GM12878 (cell line): ENCODE results near the gene PRDM15. TPM values are rescaled to one million over a fixed set of nuclear protein-coding genes. Genes with fewer than 3 reads are reported as not detected.

ENCODE experiments used
- FOS ChIP-seq: IDR thresholded peaks from 3 replicates; pipeline ENCODE4 v1.6.1; 2011; ENCODE audit warnings: borderline replicate concordance; ENCODE audit not compliant: insufficient read length; ENCODE audit errors: extremely low read depth
- polyA plus RNA-seq, 11 experiments: library from polyadenylated mRNA; depleted of rRNA in 4 of 11; unstranded in 6 of 11; stranded (reverse) in 5 of 11; fragments of >200 nt; fragmentation: Nextera tagmentation in 4 of 11; fragmentation: Illumina TruSeq in 1 of 11; extraction: Ambion mirVana in 4 of 11; extraction: Trizol in 1 of 11; gene quantifications; 1 replicate in 1 of 11; 2 replicates in 10 of 11; pipeline versions ENCODE4 v1.2.1 to v1.2.3, GENCODE V29; 2011 to 2016; ENCODE audit warnings: inconsistent platforms in 2 of 11, missing spikeins in 2 of 11, low read depth in 1 of 11
- small RNA-seq: library from RNA; depleted of rRNA; stranded (forward); fragments of <200 nt; gene quantifications from one replicate; pipeline ENCODE3, GENCODE V24; 2014
- total RNA-seq, 4 experiments: library from RNA; depleted of rRNA in 3 of 4; stranded (reverse); fragments of >200 nt in 3 of 4; fragmentation: Illumina TruSeq in 1 of 4; extraction: Trizol in 1 of 4; gene quantifications; 2 replicates each; pipeline versions ENCODE4 v1.2.1 to v1.2.3, GENCODE V29; 2013 to 2021
- TF ChIP-seq, protein P1 (sequence below): fragments of 450-650 bp; formaldehyde crosslinking; IDR thresholded peaks from 2 replicates; pipeline ENCODE4 v1.4.0; 2022; ENCODE audit warnings: mild to moderate bottlenecking, moderate library complexity
- TF ChIP-seq, protein P2 (sequence below): fragments of 450-650 bp; IDR thresholded peaks from 2 replicates; pipeline ENCODE4 v1.6.1; 2018; ENCODE audit warnings: mild to moderate bottlenecking, low read depth, moderate library complexity; ENCODE audit not compliant: partially characterized antibody

Gene PRDM15
- total and polyA plus RNA-seq, 10 of the 15 experiments (the other 5 are each of a cell fraction or from before 2014, with no cell fraction given), result 2.2 to 16.0 (median 8.6) TPM

DNA sequence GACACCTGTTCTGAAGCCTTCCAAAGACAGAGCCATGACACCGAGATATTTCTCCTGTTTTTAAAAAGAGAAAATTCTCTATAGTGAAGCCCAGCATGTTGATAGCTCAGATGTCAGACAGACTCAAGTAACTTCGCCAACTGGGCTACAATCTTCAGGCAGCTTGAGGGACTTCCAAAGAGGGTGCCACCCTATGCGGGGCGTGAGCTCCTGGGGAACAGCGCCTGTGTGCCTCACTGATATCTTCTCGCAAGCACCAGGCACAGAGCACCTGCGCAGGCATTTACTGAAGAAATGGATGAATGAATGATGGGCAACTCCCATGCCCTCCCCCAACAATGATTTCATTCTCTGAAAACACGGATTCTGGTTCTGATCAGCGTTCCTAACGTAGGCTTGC is 129.9 kb downstream of the PRDM15 start (continued):
- TF ChIP-seq FOS, result no peak
- TF ChIP-seq, protein P1, sequence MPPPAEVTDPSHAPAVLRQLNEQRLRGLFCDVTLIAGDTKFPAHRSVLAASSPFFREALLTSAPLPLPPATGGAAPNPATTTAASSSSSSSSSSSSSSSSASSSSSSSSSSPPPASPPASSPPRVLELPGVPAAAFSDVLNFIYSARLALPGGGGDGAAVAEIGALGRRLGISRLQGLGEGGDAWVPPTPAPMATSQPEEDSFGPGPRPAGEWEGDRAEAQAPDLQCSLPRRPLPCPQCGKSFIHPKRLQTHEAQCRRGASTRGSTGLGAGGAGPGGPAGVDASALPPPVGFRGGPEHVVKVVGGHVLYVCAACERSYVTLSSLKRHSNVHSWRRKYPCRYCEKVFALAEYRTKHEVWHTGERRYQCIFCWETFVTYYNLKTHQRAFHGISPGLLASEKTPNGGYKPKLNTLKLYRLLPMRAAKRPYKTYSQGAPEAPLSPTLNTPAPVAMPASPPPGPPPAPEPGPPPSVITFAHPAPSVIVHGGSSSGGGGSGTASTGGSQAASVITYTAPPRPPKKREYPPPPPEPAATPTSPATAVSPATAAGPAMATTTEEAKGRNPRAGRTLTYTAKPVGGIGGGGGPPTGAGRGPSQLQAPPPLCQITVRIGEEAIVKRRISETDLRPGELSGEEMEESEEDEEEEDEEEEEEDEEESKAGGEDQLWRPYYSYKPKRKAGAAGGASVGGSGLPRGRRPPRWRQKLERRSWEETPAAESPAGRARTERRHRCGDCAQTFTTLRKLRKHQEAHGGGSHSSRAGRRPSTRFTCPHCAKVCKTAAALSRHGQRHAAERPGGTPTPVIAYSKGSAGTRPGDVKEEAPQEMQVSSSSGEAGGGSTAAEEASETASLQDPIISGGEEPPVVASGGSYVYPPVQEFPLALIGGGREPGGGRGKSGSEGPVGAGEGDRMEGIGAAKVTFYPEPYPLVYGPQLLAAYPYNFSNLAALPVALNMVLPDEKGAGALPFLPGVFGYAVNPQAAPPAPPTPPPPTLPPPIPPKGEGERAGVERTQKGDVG, result no peak
- TF ChIP-seq, protein P2, sequence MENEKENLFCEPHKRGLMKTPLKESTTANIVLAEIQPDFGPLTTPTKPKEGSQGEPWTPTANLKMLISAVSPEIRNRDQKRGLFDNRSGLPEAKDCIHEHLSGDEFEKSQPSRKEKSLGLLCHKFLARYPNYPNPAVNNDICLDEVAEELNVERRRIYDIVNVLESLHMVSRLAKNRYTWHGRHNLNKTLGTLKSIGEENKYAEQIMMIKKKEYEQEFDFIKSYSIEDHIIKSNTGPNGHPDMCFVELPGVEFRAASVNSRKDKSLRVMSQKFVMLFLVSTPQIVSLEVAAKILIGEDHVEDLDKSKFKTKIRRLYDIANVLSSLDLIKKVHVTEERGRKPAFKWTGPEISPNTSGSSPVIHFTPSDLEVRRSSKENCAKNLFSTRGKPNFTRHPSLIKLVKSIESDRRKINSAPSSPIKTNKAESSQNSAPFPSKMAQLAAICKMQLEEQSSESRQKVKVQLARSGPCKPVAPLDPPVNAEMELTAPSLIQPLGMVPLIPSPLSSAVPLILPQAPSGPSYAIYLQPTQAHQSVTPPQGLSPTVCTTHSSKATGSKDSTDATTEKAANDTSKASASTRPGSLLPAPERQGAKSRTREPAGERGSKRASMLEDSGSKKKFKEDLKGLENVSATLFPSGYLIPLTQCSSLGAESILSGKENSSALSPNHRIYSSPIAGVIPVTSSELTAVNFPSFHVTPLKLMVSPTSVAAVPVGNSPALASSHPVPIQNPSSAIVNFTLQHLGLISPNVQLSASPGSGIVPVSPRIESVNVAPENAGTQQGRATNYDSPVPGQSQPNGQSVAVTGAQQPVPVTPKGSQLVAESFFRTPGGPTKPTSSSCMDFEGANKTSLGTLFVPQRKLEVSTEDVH, result no peak
- TF ChIP-seq, all 136 proteins: peak for 0

Small RNA genes lying within 50 kb of the gene (small RNA-seq; reads per million reads assigned to genes)
- not detected for gene RF00334

Other genes with a start within 250 kb of the PRDM15 start
- gene RIPK4, start 112.3 kb downstream of the PRDM15 start, total RNA-seq (2014; rRNA removed), result not detected in 2 replicates
- gene RIPK4, start 112.3 kb downstream of the PRDM15 start, total RNA-seq (2014; rRNA removed; fragmentation: Illumina TruSeq; extraction: Trizol), result not detected in 2 replicates
- 0.05 TPM in 1 of 2 replicates, not detected in the other for gene RIPK4, start 112.3 kb downstream of the PRDM15 start, total RNA-seq (2021)
- not detected in 2 replicates for gene RIPK4, start 112.3 kb downstream of the PRDM15 start, polyA plus RNA-seq (2011; rRNA removed)
- gene RIPK4, start 112.3 kb downstream of the PRDM15 start, polyA plus RNA-seq (2014; fragmentation: Illumina TruSeq; extraction: Trizol), result not detected in 2 replicates
- not detected for gene RIPK4, start 112.3 kb downstream of the PRDM15 start, polyA plus RNA-seq (2014; fragmentation: Nextera tagmentation; extraction: Ambion mirVana)
- gene RIPK4, start 112.3 kb downstream of the PRDM15 start, polyA plus RNA-seq (2014; rRNA removed), result not detected in 2 replicates
- gene RIPK4, start 112.3 kb downstream of the PRDM15 start, polyA plus RNA-seq (2016; fragmentation: Nextera tagmentation; extraction: Ambion mirVana), result not detected
- 13.0 and 13.7 TPM in 2 replicates for gene C2CD2, start 74.7 kb upstream of the PRDM15 start, total RNA-seq (2014; rRNA removed)
- 8.3 and 10.9 TPM in 2 replicates for gene C2CD2, start 74.7 kb upstream of the PRDM15 start, total RNA-seq (2014; rRNA removed; fragmentation: Illumina TruSeq; extraction: Trizol)
- gene C2CD2, start 74.7 kb upstream of the PRDM15 start, total RNA-seq (2021), result 11.2 and 11.6 TPM in 2 replicates
- gene C2CD2, start 74.7 kb upstream of the PRDM15 start, polyA plus RNA-seq (2011; rRNA removed), result 26.9 and 30.9 TPM in 2 replicates
- 8.8 and 9.3 TPM in 2 replicates for gene C2CD2, start 74.7 kb upstream of the PRDM15 start, polyA plus RNA-seq (2014; fragmentation: Illumina TruSeq; extraction: Trizol)
- gene C2CD2, start 74.7 kb upstream of the PRDM15 start, polyA plus RNA-seq (2014; fragmentation: Nextera tagmentation; extraction: Ambion mirVana), result 1 to 10 TPM; 2.2 to 2.9 TPM
- gene C2CD2, start 74.7 kb upstream of the PRDM15 start, polyA plus RNA-seq (2014; rRNA removed), result 9.9 and 11.1 TPM in 2 replicates
- gene C2CD2, start 74.7 kb upstream of the PRDM15 start, polyA plus RNA-seq (2016; fragmentation: Nextera tagmentation; extraction: Ambion mirVana), result 1 to 10 TPM; 2.5 to 4.9 TPM
- gene ZBTB21, start 131.0 kb upstream of the PRDM15 start, total RNA-seq (2014; rRNA removed), result 8.5 and 9.8 TPM in 2 replicates
- 13.1 and 13.4 TPM in 2 replicates for gene ZBTB21, start 131.0 kb upstream of the PRDM15 start, total RNA-seq (2014; rRNA removed; fragmentation: Illumina TruSeq; extraction: Trizol)
- 17.9 and 21.6 TPM in 2 replicates for gene ZBTB21, start 131.0 kb upstream of the PRDM15 start, total RNA-seq (2021)
- 9.1 and 9.6 TPM in 2 replicates for gene ZBTB21, start 131.0 kb upstream of the PRDM15 start, polyA plus RNA-seq (2011; rRNA removed)
- gene ZBTB21, start 131.0 kb upstream of the PRDM15 start, polyA plus RNA-seq (2014; fragmentation: Illumina TruSeq; extraction: Trizol), result 12.6 and 12.7 TPM in 2 replicates
- 1 to 10 TPM; 1.8 to 2.3 TPM for gene ZBTB21, start 131.0 kb upstream of the PRDM15 start, polyA plus RNA-seq (2014; fragmentation: Nextera tagmentation; extraction: Ambion mirVana)
- 6.3 and 7.0 TPM in 2 replicates for gene ZBTB21, start 131.0 kb upstream of the PRDM15 start, polyA plus RNA-seq (2014; rRNA removed)
- 10 to 100 TPM; 11.3 to 13.9 TPM for gene ZBTB21, start 131.0 kb upstream of the PRDM15 start, polyA plus RNA-seq (2016; fragmentation: Nextera tagmentation; extraction: Ambion mirVana)
- gene UMODL1, start 192.0 kb upstream of the PRDM15 start, total RNA-seq (2014; rRNA removed), result 0.11 TPM in 1 of 2 replicates, not detected in the other
- not detected in 2 replicates for gene UMODL1, start 192.0 kb upstream of the PRDM15 start, total RNA-seq (2014; rRNA removed; fragmentation: Illumina TruSeq; extraction: Trizol)
- gene UMODL1, start 192.0 kb upstream of the PRDM15 start, total RNA-seq (2021), result 0.05 TPM in 1 of 2 replicates, not detected in the other
- 0.03 and 0.10 TPM in 2 replicates for gene UMODL1, start 192.0 kb upstream of the PRDM15 start, polyA plus RNA-seq (2011; rRNA removed)
- 0.01 TPM in 1 of 2 replicates, not detected in the other for gene UMODL1, start 192.0 kb upstream of the PRDM15 start, polyA plus RNA-seq (2014; fragmentation: Illumina TruSeq; extraction: Trizol)
- gene UMODL1, start 192.0 kb upstream of the PRDM15 start, polyA plus RNA-seq (2014; fragmentation: Nextera tagmentation; extraction: Ambion mirVana), result not detected
- 0.03 TPM in 1 of 2 replicates, not detected in the other for gene UMODL1, start 192.0 kb upstream of the PRDM15 start, polyA plus RNA-seq (2014; rRNA removed)
- gene UMODL1, start 192.0 kb upstream of the PRDM15 start, polyA plus RNA-seq (2016; fragmentation: Nextera tagmentation; extraction: Ambion mirVana), result not detected